GM19023 (cell line): Measurements from ENCODE around the gene BRSK2.
"Not testable (repeated sequence)": the region's sequence is repeated elsewhere in the genome, so short reads cannot be mapped to it uniquely, and the experiment has no call there.

Experiments used
- ATAC-seq: cut with Tn5 transposase; IDR thresholded peaks from one replicate; pipeline ENCODE4 v1.9.1; 2021; ENCODE audit warnings: mild to moderate bottlenecking, moderate library complexity; ENCODE audit not compliant: unreplicated experiment

BRSK2 gene

DNA sequence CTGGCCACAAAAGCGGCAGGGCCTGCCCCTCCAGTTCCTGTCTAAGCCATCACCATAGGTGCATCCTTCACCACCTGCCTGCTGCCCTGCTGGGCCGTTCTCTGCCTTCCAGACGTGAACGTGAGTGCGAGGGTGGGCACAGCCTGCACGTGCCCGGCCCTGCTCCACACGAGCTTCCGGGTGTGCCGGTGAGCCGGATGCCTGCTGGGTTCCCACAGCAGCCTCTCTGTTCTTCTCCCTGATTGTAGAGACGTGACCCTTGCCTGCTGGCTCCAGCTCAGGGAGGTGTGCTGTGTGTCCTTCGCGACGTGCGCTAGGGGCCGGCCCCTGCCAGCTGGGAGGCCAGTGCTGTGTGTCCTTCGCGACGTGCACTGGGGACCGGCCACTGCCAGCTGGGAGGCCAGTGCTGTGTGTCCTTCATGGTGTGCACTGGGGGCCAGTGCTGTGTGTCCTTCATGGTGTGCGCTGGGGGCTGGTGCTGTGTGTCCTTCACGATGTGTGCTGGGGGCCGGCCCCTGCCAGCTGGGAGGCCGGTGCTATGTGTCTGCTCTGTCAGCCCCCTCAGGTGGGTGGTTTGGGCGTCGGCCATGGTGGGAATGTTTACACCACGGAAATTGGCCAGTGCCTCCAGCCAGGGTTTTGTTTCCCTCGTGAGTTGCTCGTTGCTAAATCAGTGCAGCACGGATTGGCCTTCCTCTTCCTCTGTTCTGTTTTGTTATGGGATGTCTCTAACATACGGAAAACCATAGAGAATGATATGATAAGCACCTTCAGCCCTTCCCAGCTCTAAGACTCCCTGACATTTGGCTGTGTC, 35.4 kb upstream of the BRSK2 start:
- ATAC-seq: no peak

DNA sequence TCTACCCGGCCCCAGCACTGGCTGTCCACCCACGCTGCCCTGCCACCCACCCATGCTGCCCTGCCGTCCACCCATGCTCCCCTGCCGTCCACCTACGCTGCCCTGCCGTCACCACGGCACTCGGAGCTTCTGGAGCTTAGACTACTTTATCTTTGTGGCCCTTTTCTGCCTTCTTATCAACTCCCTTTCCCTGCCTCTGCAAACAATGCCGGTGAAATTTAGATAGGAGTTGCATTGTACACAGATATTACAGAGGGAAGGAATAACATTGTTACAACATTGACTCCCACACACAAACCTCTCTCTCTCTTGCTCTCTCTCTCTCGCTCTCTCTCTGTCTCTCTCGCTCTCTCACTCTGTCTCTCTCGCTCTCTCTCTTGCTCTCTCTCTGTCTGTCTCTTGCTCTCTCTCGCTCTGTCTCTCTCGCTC, 33.7 kb upstream of the BRSK2 start:
- ATAC-seq: no peak

DNA sequence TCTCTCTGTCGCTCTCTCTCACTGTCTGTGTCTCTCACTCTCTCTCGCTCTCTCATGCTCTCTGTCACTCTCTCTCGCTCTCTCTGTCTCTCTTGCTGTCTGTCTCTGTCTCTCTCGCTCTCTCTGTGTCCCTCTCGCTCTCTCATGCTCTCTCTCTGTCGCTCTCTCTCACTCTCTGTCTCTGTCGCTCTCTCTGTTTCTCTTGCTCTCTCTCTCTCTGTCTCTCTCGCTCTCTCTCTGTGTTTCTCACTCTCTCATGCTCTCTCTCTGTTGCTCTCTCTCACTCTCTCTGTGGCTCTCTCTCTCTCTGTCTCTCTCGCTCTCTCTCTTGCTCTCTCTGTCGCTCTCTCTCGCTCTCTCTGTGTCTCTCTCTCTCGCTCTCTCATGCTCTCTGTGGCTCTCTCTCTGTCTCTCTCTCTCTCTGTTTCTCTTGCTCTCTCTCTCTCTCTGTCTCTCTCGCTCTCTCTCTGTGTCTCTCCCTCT, 33.2 kb upstream of the BRSK2 start:
- no peak for ATAC-seq

DNA sequence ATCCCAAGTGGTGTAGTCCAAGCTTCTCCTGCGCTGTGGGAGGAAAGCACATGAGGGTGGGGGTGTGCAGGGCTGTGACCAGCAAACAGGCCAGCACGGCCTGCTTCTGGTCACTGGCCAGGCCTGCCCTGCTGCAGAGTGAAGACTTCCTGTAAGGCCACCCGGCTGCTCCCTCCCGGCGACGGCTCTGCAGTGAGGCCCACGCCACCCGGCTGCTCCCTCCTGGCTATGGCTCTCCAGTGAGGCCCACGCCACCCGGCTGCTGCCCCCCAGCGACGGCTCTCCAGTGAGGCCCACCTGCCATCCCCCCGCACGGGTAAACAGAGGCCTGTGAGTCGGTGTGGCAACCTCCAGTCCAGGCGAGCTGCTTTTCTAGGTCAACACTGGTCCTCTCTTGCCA, 31.4 kb upstream of the BRSK2 start:
- ATAC-seq: no peak

DNA sequence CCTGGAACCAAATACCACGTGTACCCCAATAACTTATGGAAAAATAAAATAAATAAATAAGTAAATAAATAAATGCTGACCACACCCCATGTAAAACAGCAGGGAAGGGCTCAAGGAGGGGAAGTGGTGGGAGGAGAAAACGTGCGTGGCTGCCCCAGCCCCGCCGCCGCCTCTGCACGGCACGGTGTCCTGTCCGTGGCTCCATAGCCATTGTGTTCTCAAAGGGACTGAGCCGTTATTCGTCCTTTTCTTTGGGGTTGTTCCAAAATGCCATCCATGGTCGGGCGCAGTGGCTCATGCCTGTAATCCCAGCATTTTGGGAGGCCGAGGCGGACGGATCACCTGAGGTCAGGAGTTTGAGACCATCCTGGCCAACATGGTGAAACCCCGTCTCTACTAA, 30.8 kb upstream of the BRSK2 start:
- ATAC-seq: not testable (repeated sequence)

DNA sequence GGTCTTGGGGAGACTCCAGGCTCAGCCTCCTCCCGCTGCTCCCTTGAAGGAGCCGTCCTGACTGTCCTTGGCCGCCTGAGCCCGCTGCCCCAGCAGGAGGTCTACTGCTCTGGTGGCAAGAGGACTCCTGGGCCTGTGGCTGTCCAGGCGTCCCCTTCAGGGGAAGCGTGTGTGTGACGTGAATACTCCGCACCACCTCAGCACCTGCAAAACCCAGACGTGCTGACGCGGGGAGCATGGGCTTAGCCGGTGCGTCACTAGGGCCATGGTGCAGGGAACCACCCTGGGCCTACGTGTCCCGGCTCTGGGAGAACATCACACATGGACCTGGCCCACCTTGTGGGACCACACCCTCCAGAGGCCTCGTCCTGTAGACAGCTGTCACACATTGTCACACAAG, 30.2 kb upstream of the BRSK2 start:
- no peak for ATAC-seq

DNA sequence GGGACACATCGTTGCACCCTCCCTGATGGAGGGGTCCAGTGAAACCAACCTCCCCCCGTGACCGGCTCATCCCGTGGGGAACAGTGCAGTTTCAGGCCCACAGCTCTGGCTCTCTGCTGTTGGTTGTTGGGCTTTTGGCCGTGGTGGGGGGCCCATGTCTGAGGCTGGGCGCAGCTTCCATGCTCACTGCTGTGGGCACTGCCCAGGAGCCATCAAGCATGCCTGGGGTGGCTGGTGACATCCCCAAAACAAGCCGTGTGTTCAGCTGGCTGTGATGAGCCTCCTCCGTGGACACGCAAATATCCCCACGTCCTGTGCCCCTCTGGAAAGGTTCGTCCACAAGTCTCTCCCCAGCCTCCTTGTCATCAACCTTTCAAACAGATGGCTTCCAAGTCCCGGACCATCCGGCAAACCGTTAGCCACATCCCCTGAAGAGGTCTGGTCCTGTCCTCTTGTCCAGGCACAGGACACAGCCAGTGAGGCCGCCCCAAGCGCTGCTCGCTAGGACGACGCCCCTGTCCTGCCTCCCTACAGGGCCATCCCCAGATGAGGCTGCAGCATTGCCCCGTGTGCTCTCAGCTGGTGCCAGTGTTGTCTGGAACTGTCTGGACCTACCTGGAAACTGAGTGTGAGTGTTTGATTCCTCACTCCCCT, 29.4 kb upstream of the BRSK2 start:
- no peak for ATAC-seq

DNA sequence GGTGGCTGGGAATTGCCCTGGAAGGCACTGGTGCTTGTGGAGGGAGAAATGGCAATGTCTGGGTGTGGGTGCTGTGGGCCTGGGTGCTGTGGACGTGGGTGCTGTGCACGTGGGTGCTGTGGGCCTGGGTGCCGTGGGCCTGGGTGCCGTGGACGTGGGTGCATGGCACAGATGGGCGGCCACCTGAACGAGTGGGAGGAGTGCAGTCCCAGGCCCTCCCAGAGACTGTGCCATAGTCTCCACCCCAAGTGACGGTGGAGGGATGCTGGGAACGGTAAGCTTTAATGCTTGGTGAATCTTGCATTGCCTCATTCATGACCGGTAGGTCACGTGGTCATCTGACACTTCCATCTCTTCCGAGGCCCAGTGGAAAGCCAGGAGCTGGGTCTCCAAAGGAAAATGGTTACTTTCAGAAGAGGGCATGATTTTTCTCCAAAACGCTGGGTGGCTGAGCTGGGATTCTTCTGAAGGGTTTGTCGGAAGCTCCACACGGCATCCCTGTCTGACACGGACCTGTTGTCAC, 28.8 kb upstream of the BRSK2 start:
- no peak for ATAC-seq

DNA sequence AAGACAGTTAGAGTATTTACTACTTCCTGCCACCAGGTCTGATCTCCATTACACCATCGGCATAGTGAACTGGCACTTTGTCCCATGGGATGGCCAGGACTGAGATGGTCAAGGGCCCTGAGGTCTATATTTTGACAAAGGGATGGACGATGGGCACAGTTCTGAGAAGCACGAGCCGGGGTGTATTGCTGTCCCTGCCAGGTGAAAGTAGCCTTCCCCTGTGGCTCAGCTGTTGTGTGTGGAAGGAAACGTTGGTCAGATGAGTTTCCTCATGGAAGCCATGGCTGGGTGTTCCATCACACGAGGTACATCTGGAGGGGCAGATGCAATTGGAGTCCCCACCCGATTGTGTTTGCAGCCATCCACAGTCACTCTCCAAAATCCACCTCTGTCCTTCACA, 27.9 kb upstream of the BRSK2 start:
- no peak for ATAC-seq

DNA sequence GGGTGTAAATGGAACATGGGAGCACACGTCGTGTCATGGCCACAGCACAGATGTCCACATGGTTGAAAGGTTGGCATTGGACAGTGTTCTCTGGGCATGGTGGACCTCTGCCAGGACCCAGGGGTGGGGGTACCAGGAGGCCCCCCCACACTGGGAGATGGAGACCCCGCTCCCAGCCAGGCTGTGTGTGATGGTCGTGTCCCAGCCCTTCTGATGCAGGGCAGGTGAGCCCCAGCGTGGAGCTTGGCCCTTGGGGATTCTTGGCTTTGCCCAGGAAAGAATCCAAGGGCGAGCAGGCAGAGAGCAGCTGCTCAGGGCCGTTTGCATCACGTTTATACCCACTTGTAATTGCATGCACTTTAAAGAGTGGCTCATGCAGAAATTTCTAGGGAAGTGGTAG, 22.0 kb upstream of the BRSK2 start:
- ATAC-seq: no peak

DNA sequence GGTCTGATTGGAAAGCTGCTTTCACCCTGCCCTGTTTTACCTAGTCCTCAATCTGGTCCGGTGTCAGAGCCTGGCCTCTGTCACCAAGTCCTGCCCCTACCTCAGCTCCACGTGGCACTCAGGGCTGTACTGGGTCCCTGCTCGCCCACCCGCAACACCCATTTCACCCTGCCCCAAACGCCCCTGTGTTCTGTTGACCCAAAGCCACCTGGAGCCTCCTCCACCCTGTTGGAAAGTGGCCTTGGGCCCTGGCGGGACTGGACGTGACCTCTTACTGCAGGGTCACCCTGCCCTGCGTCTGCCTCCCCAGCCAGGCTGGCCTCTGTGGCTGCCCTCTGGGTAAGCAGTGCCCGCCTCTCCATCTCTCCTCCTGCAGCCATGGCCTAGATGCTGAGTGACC, 21.5 kb upstream of the BRSK2 start:
- no peak for ATAC-seq

DNA sequence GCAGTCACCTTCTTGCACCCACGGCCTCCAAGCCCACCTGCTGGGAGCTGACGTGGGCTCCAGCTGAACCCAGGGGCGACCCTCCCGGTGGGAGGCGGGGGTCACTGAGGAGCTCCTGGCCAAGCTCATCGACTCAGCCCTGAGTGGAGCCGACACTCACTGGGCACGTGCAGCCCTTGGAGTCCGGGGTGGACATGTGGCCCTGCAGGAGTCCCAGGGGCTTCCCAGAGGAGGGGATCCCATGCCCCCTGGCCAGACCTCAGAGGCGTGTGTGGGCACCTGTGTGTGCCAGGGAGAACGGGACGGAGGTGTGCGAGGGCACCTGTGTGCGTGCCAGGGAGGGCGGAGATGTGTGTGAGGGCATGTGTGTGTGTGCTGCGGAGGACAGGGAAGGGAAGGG, 20.8 kb upstream of the BRSK2 start:
- no peak for ATAC-seq

DNA sequence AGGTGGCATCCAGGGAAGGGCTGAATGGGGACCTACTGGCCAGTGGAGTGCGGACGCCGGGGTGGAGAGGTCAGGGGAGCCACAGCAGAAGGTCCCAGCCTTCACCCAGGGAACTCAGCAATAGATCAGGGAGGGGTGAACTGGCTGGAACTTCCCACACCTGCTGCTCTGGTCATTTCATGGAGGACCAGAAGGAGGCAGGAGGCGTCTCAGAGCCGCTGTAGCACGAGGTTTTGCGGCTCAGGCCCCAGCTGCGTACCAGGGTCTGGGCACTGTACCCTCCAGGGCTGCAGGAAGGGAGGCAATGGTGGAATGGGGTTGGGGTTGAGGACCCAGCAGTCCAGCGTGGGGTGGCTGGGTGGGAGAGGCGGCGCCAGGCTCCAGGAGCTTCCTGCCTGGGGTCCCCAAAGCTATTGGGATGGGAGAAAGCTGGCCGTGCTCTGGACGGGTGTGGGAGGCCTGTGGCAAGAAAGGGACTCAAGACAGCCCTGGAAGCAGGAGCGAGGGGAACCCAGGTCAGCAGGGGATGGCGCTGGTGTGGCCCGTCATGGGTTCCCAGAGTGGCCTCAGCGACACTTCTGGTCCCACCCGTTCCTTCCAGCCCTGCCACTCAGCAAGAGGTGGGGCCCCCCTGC, 20.2 kb upstream of the BRSK2 start:
- no peak for ATAC-seq

DNA sequence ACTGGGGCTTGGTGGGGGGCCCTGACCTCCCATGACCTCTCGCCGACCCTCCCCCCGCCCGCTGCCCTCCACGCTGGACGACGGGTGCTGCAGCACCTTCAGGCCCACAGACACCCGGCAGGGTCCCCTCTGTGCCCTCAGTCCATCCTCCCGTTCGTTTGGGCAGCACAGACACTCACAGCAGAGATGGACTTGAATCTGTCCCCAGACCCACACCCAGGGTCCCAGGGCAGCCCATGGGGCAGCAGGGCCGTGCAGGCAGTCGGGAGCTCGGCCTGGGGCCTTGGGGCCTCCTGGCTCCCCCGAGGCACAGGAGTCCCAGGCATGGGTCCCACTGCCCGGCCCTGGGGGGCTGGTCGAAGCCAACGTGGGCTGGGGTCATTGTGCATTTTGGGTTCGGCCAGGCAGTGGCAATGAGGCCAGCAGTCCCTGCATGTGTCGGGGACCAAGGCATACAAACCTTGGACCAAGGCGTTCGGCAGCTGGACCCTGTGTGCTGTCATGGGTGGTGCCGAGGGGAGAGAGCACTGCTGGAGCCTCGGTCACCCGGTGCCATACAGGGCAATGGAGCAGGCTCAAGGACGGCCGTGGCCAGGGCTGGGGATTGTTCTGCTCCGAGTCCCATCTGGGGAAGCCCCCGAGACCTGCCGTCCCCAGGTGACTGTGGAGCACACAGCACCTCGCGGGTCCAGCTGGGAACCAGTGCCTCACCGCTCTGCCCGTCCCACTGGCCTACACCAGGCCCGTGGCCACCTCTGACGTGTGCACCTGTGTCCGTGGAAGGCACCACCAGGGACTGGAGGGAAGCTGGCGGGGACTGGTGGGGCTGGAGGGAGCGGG, 19.3 kb upstream of the BRSK2 start:
- no peak for ATAC-seq

DNA sequence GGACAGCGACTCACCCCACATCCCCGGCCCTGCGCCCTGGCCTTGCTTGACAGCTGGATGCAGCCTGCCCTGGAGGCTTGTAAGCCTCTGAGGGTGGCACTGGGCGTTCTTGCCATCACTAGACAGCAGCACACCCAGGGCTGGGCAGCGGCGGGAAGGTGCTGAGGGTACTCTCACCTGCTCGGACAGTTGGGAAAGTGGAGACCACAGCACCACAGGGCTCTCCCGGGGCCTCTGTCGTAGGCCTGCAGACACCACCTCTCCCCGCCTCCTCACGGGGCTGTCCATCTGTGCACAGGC, 18.8 kb upstream of the BRSK2 start:
- ATAC-seq: no peak

DNA sequence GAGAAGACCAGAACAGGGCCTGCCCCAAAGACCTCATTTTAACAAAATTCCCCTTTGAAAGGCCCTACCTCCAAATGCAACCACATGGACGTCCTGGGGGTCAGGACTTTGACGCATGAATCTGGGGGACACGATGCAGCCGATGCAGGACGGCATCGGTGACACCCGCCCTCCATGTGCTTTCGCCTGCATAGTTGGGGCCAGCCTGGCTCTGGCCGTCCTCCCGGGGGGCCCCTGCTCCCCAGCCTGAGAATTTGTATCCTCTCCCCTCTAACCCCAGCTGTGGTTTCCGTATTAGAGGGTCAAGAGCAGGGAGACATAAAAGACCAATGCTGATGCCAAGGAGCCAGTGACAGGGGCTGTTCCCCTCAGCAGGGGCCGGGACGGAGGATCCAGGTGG, 18.4 kb upstream of the BRSK2 start:
- no peak for ATAC-seq

DNA sequence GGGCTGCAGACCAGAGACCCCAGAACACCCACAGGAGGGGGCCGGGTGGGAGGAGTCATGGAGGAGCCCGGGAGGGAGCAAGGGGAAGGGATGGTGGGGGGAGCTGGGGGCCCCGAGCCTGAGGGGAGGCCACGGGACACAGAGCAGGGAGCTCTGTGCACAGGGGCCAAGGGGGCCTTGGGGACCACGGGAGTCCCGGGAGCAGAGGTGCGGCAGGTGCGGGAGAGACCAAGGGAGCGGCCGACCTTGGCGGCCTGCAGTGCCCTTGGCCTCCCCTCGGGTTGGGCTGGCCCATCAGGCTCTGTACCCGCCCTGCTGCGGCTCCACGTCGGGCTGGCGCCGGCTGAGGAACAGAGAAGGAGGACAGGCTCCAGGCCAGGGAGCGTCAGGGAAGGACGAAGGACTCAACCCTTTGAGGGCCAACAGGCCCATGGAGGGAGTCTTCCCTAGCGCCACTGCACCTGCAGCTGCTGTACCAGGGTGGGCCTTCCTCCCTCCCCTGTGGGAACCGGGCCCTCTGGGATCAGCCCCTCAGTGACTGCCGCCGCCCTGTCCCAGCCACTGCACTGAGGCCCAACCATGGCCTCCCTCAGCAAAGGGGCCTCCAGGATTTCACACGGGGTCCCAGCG, 17.8 kb upstream of the BRSK2 start:
- ATAC-seq: no peak

DNA sequence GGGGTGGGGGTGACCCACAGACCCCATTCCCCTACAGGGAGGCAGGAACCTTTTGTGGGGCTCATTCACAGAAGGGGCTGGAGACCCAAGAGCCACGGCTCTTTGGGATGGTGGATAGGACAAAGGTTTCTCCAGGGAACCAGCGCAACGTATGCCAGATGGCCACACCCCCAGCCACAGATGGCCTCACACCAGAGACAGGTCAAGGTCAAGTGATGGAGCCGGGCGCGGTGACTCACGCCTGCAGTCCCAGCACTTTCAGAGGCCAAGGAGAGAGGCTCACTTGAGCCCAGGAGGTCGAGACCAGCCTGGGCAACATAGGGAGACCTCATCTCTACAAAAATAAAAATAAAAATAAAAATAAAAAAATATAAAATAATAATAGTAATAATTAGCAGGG, 17.1 kb upstream of the BRSK2 start:
- no peak for ATAC-seq

DNA sequence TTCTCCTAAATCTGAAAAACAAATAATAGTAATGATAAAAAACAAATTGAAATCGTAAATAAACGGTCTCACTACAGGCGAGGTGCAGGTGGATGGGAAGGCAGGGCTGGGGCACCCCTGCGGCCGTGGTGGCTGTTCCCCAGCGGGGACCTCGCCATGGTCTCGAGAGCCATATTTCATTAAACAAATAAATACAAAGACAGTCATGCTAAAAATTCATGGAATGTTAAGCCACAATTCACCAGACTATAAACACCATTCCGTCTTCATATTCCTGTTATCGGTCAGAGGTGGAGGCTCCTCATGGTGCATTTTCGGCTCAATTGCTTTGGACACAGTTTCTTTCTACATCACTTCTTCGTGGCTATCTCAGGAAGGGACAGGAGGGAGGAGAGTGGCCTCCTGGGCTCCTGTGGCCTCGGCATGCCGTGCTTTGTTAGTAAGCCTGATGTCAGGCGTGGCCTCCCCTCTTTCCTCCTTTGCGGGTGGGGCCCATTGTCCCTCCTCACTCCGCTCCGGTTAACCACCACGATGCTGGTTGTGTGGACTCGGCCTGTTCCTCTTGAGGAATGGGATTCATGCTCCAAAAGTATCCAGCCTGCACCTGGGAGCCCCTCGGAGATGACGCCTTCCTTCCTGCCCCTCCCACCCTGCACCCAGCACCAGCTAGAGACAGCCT, 16.1 kb upstream of the BRSK2 start:
- ATAC-seq: no peak
